Measurements from ENCODE around the gene VEGFA. TPM values are rescaled to one million over a fixed set of nuclear protein-coding genes. Genes with fewer than 3 reads are reported as not detected.

The VEGFA gene
- total RNA-seq (2014; rRNA removed; shearing (Covaris generic)), result 61.0 and 80.2 TPM in 2 replicates

- peaks cover 45% of the 10 kb centered on the region for H3K36me3 ChIP-seq
- no peaks in the 10 kb centered on the region for H3K9me3 ChIP-seq (replicated peaks)
- H3K4me3 ChIP-seq, result peak within 1 kb of the TSS; percentile 84
- H3K27me3 ChIP-seq (replicated peaks), result no peaks in the 10 kb centered on the region; the same call in 1 of the 2 replicates
- peak; percentile 89 to 97 for DNase-seq (ENCODE audit: low read depth in 1 of 2, low spot score in 2 of 2)
- peaks cover 48% of the 10 kb centered on the region for H3K4me1 ChIP-seq (replicated peaks)
- peak within 1 kb of the TSS; percentile 42; the same call in 1 of the 2 replicates for H3K27ac ChIP-seq
Measured at GRCh38 chr6:43769526-43770371, at the start of gene VEGFA. VEGFA (plus strand) TSS chr6:43770211.

GRCh38 chr6:43720999-43721398, 49.0 kb upstream of the VEGFA start:
- DNase-seq (ENCODE audit: low read depth in 1 of 2, low spot score in 2 of 2), result no peak
- Histone ChIP-seq H3K27ac (no peak overlapping the region), H3K9me3 (replicated peaks) (no peaks in the 10 kb centered on the region), H3K4me1 (replicated peaks) (peaks cover 25% of the 10 kb centered on the region), H3K27me3 (replicated peaks) (0 out of 2 replicates have a peak, but pooled peaks cover 3% of the 10 kb centered on the region), H3K4me3 (no peak overlapping the region), H3K36me3 (no peaks in the 10 kb centered on the region)

GRCh38 chr6:43722920-43723545, 47.0 kb upstream of the VEGFA start:
- peaks cover 25% of the 10 kb centered on the region for H3K4me1 ChIP-seq (replicated peaks)
- H3K27me3 ChIP-seq (replicated peaks), result 0 out of 2 replicates have a peak, but pooled peaks cover 3% of the 10 kb centered on the region
- no peak overlapping the region for H3K4me3 ChIP-seq
- H3K9me3 ChIP-seq (replicated peaks), result no peaks in the 10 kb centered on the region
- DNase-seq (ENCODE audit: low read depth in 1 of 2, low spot score in 2 of 2), result no peak
- H3K36me3 ChIP-seq, result no peaks in the 10 kb centered on the region
- H3K27ac ChIP-seq, result no peak overlapping the region

- Histone ChIP-seq H3K9me3 (replicated peaks) (no peaks in the 10 kb centered on the region), H3K27me3 (replicated peaks) (0 out of 2 replicates have a peak, but pooled peaks cover 3% of the 10 kb centered on the region), H3K4me3 (no peak overlapping the region), H3K4me1 (replicated peaks) (peaks cover 18% of the 10 kb centered on the region), H3K36me3 (no peaks in the 10 kb centered on the region), H3K27ac (no peak overlapping the region)
- DNase-seq (ENCODE audit: low read depth in 1 of 2, low spot score in 2 of 2), result no peak
Measured at GRCh38 chr6:43723737-43724295, 46.2 kb upstream of the VEGFA start.

- H3K36me3 ChIP-seq, result no peaks in the 10 kb centered on the region
- H3K4me1 ChIP-seq (replicated peaks), result peaks cover 17% of the 10 kb centered on the region
- DNase-seq (ENCODE audit: low read depth in 1 of 2, low spot score in 2 of 2), result no peak
- H3K27ac ChIP-seq, result no peak overlapping the region
- H3K27me3 ChIP-seq (replicated peaks), result 0 out of 2 replicates have a peak, but pooled peaks cover 3% of the 10 kb centered on the region
- H3K4me3 ChIP-seq, result no peak overlapping the region
- no peaks in the 10 kb centered on the region for H3K9me3 ChIP-seq (replicated peaks)
Measured at GRCh38 chr6:43724354-43724753, 45.7 kb upstream of the VEGFA start.

GRCh38 chr6:43724914-43725642, 44.9 kb upstream of the VEGFA start:
- H3K4me3 ChIP-seq, result no peak overlapping the region
- H3K9me3 ChIP-seq (replicated peaks), result no peaks in the 10 kb centered on the region
- peaks cover 17% of the 10 kb centered on the region for H3K4me1 ChIP-seq (replicated peaks)
- H3K27me3 ChIP-seq (replicated peaks), result 0 out of 2 replicates have a peak, but pooled peaks cover 3% of the 10 kb centered on the region
- no peak overlapping the region for H3K27ac ChIP-seq
- H3K36me3 ChIP-seq, result no peaks in the 10 kb centered on the region
- DNase-seq (ENCODE audit: low read depth in 1 of 2, low spot score in 2 of 2), result peak; percentile 87 to 93

GRCh38 chr6:43725643-43726580, 44.1 kb upstream of the VEGFA start:
- Histone ChIP-seq H3K9me3 (replicated peaks) (no peaks in the 10 kb centered on the region), H3K27me3 (replicated peaks) (0 out of 2 replicates have a peak, but pooled peaks cover 3% of the 10 kb centered on the region), H3K36me3 (no peaks in the 10 kb centered on the region), H3K4me3 (no peak overlapping the region), H3K27ac (no peak overlapping the region), H3K4me1 (replicated peaks) (peaks cover 17% of the 10 kb centered on the region)
- DNase-seq (ENCODE audit: low read depth in 1 of 2, low spot score in 2 of 2), result no peak

- H3K4me3 ChIP-seq, result no peak overlapping the region
- peaks cover 17% of the 10 kb centered on the region for H3K4me1 ChIP-seq (replicated peaks)
- no peak overlapping the region for H3K27ac ChIP-seq
- H3K36me3 ChIP-seq, result no peaks in the 10 kb centered on the region
- H3K27me3 ChIP-seq (replicated peaks), result no peaks in the 10 kb centered on the region
- no peaks in the 10 kb centered on the region for H3K9me3 ChIP-seq (replicated peaks)
- DNase-seq (ENCODE audit: low read depth in 1 of 2, low spot score in 2 of 2), result no peak
Measured at GRCh38 chr6:43727634-43728033, 42.4 kb upstream of the VEGFA start.

- Histone ChIP-seq H3K4me1 (replicated peaks) (peaks cover 17% of the 10 kb centered on the region), H3K4me3 (no peak overlapping the region), H3K27me3 (replicated peaks) (no peaks in the 10 kb centered on the region)
Measured at GRCh38 chr6:43728586-43728985, 41.4 kb upstream of the VEGFA start.

GRCh38 chr6:43729537-43729936, 40.5 kb upstream of the VEGFA start:
- Histone ChIP-seq H3K4me3 (no peak overlapping the region), H3K4me1 (replicated peaks) (peaks cover 11% of the 10 kb centered on the region), H3K27ac (no peak overlapping the region), H3K36me3 (no peaks in the 10 kb centered on the region), H3K27me3 (replicated peaks) (no peaks in the 10 kb centered on the region), H3K9me3 (replicated peaks) (no peaks in the 10 kb centered on the region)
- no peak for DNase-seq (ENCODE audit: low read depth in 1 of 2, low spot score in 2 of 2)

More at GRCh38 chr6:43728586-43728985, 41.4 kb upstream of the VEGFA start:
- no peaks in the 10 kb centered on the region for H3K36me3 ChIP-seq
- no peak for DNase-seq (ENCODE audit: low read depth in 1 of 2, low spot score in 2 of 2)
- H3K27ac ChIP-seq, result no peak overlapping the region
- H3K9me3 ChIP-seq (replicated peaks), result no peaks in the 10 kb centered on the region

- Histone ChIP-seq H3K27ac (no peak overlapping the region), H3K4me3 (no peak overlapping the region), H3K36me3 (no peaks in the 10 kb centered on the region), H3K27me3 (replicated peaks) (no peaks in the 10 kb centered on the region), H3K4me1 (replicated peaks) (no peaks in the 10 kb centered on the region; the same call in 1 of the 2 replicates), H3K9me3 (replicated peaks) (no peaks in the 10 kb centered on the region)
- DNase-seq (ENCODE audit: low read depth in 1 of 2, low spot score in 2 of 2), result no peak
Measured at GRCh38 chr6:43730634-43731033, 39.4 kb upstream of the VEGFA start.

GRCh38 chr6:43733471-43734293, 36.3 kb upstream of the VEGFA start:
- no peaks in the 10 kb centered on the region for H3K36me3 ChIP-seq
- no peaks in the 10 kb centered on the region for H3K4me1 ChIP-seq (replicated peaks)
- H3K4me3 ChIP-seq, result no peak overlapping the region
- no peaks in the 10 kb centered on the region for H3K9me3 ChIP-seq (replicated peaks)
- H3K27ac ChIP-seq, result no peak overlapping the region
- H3K27me3 ChIP-seq (replicated peaks), result no peaks in the 10 kb centered on the region
- DNase-seq (ENCODE audit: low read depth in 1 of 2, low spot score in 2 of 2), result no peak

All from SJSA1 (cell line).